ENCODE data around the gene RANGRF. TPM values are rescaled to one million over a fixed set of nuclear protein-coding genes. Genes with fewer than 3 reads are reported as not detected.

The RANGRF gene
- total RNA-seq, 4 donors from 2014 or later: 11.4 to 18.1 (median 13.5) TPM

DNA sequence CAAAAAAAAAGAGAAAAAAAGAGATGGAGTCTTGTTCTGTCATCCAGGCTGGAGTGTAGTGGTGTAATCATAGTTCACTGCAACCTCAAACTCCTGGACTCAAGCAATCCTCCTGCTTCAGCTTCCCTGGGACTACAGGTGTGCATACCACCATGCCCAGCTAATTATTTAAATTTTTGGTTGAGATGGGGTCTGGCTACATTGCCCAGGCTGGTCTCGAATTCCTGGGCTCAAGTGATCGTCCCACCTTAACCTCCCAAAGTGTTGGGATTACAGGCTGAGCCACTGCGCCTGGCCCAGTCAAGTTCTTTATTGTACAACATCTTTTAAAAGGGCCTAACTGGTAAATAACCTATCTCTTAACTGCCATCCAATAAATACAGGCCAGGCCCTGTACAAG, 6.1 kb upstream of the RANGRF start:
- WGBS, 2 donors: 64 to 83% methylated on average over 3 of the region's 3 CpGs
- intact Hi-C loops (cut with DNase I; ENCODE audit: low total_unique reads): no loop called here
- no peak for DNase-seq (ENCODE audit: low spot score in 2 of 2)
- H3K4me3 ChIP-seq (ENCODE audit: low read depth, poor library complexity, severe bottlenecking): no peak overlapping the region
- TF ChIP-seq, protein P1, sequence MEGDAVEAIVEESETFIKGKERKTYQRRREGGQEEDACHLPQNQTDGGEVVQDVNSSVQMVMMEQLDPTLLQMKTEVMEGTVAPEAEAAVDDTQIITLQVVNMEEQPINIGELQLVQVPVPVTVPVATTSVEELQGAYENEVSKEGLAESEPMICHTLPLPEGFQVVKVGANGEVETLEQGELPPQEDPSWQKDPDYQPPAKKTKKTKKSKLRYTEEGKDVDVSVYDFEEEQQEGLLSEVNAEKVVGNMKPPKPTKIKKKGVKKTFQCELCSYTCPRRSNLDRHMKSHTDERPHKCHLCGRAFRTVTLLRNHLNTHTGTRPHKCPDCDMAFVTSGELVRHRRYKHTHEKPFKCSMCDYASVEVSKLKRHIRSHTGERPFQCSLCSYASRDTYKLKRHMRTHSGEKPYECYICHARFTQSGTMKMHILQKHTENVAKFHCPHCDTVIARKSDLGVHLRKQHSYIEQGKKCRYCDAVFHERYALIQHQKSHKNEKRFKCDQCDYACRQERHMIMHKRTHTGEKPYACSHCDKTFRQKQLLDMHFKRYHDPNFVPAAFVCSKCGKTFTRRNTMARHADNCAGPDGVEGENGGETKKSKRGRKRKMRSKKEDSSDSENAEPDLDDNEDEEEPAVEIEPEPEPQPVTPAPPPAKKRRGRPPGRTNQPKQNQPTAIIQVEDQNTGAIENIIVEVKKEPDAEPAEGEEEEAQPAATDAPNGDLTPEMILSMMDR (IDR thresholded peaks at IDR 0.05): no peak
- no peak for TF ChIP-seq POLR2A (IDR thresholded peaks at IDR 0.05)

DNA sequence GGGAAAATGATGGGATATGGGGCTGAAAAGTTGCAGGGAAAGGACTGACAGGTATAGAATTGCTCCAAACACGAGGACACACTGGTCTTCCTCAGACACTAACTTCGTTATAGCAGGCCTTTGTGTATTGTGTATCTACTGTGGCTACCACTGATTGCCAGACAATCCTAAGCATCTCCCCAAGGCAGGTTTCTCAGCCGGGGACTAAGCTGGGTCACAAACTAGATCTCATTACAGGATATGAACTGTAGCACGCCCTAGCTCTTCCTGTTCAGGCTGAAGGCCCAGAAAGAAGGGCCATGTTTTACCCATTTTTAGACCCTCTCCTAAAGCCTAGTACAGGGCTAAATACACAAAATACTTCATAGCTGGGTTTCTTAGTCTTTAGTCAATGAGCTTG, 5.1 kb upstream of the RANGRF start:
- no peak overlapping the region for H3K4me3 ChIP-seq (ENCODE audit: low read depth, poor library complexity, severe bottlenecking)
- intact Hi-C loops (cut with DNase I; ENCODE audit: low total_unique reads): no loop called here
- WGBS, 2 donors: 69 to 72% methylated on average over 4 of the region's 4 CpGs
- TF ChIP-seq, protein P1 (IDR thresholded peaks at IDR 0.05): no peak
- no peak for TF ChIP-seq POLR2A (IDR thresholded peaks at IDR 0.05)
- no peak for DNase-seq (ENCODE audit: low spot score in 2 of 2)

DNA sequence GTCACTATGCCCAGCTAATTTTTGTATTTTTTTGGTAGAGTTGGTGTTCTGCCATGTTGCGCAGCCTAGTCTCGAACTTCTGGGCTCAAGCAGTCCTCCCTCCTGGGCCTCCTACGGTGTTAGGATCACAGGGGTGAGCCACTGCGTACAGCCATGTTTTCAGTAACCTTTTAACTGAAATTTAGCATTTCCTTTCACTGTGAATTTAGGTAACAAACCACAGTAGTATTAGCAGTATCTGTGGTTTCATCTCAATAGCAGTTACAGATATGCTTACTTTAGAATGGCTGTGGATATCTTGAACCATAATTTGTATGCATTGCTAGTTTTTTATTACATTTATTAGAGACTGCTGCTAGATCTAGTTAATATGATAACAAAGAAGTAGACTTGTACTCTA, 4.3 kb upstream of the RANGRF start:
- intact Hi-C loops (cut with DNase I; ENCODE audit: low total_unique reads): no loop called here

DNA sequence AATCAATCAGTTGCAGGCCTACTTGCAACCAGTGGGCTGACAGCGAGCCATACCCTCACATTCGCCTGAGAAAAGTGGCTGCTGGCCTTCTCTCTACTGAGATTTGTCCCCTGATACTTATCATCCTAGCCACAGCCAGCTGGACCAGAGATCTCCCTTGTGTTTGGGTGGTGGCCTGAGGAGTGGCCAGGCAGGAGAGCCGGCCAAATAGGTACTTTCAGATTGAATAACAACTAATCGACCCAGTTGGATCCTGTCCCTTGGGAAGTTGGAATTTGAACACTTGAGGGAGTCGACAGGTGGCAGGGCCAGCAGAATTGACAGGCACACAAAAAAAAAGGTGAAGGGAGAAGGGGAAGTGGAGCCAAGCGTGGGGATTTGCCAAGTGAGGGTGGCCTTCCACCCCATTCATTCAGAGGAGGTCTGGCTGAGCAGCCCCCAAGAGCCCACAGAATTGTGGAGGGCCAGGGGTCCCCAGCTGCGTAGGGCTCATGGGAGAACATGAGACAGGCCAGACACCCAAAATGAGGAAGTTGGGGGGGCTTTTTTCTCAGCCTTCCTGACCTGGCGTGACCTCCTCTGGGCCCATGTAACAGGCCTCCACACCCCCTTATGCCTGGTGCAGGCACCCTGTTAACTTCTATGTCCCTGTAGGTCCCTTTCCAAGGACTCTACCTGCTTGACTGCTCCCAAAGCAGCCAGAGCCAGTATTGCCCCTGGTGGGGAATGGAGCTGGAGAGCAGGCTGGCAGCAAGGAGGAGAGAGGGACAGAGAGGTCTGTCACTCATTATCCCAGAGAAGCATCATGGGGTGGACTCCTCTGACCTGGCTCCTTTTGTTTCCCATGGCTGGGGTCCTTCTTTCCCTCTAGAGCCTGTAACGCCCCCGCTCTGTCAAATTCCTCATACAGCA, 2.9 kb upstream of the RANGRF start:
- no peak for TF ChIP-seq POLR2A (IDR thresholded peaks at IDR 0.05)
- TF ChIP-seq, protein P1 (IDR thresholded peaks at IDR 0.05): no peak
- 70 to 78% methylated on average over 10 of the region's 10 CpGs for WGBS, 2 donors
- intact Hi-C loops (cut with DNase I; ENCODE audit: low total_unique reads): no loop called here

More for the DNA sequence above, 4.3 kb upstream of the RANGRF start:
- DNase-seq (ENCODE audit: low spot score in 2 of 2): no peak
- no peak for TF ChIP-seq POLR2A (IDR thresholded peaks at IDR 0.05)
- TF ChIP-seq, protein P1 (IDR thresholded peaks at IDR 0.05): no peak
- no peak overlapping the region for H3K4me3 ChIP-seq (ENCODE audit: low read depth, poor library complexity, severe bottlenecking)
- 88 to 97% methylated on average over 4 of the region's 4 CpGs for WGBS, 2 donors

DNA sequence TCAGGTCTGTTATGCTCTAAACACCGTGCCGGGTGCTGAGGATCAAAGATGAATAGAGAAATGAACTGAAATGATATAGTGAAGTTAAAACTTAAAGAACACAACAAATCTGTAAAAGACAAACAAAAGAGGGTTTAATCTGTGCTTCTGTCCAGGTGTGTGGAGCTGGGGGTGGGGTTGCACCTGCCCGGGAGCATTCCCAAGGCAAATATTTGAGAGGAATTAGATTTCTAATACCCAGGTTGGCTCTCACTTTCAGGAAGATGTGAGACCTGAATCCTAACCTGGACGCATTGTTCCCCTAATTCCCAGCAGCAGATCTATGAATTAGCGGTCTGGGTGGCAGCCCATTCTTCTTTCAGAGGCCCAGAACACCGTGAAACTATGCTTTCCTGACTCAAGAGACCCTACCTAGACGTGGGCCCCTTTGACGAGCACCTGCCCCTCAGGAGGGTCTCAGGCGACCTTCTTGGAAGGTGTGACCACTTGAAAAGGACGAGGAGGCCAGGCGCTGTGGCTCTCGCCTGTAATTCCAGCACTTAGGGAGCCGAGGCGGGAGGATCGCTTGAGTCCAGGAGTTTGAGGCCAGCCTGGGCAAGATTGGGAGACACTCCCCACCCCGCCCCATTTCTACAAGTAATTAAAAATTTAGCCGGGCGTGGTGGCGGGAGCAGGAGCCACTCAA, 677 bp upstream of the RANGRF start:
- peak overlapping the region; percentile 75 for H3K4me3 ChIP-seq (ENCODE audit: low read depth, poor library complexity, severe bottlenecking)

More for the DNA sequence above, 2.9 kb upstream of the RANGRF start:
- no peak for DNase-seq (ENCODE audit: low spot score in 2 of 2)
- H3K4me3 ChIP-seq (ENCODE audit: low read depth, poor library complexity, severe bottlenecking): no peak overlapping the region

More for the DNA sequence above, 677 bp upstream of the RANGRF start:
- DNase-seq (ENCODE audit: low spot score in 2 of 2): peak; percentile 24 to 88
- TF ChIP-seq, protein P1 (IDR thresholded peaks at IDR 0.05): no peak
- no peak for TF ChIP-seq POLR2A (IDR thresholded peaks at IDR 0.05)
- 23 to 26% methylated on average over 19 of the region's 19 CpGs for WGBS, 2 donors
- intact Hi-C loops (cut with DNase I; ENCODE audit: low total_unique reads): no loop called here

Measured in lower leg skin (tissue), 4 donors.